ENCODE measurements around the gene PPM1M.

PPM1M gene

DNA sequence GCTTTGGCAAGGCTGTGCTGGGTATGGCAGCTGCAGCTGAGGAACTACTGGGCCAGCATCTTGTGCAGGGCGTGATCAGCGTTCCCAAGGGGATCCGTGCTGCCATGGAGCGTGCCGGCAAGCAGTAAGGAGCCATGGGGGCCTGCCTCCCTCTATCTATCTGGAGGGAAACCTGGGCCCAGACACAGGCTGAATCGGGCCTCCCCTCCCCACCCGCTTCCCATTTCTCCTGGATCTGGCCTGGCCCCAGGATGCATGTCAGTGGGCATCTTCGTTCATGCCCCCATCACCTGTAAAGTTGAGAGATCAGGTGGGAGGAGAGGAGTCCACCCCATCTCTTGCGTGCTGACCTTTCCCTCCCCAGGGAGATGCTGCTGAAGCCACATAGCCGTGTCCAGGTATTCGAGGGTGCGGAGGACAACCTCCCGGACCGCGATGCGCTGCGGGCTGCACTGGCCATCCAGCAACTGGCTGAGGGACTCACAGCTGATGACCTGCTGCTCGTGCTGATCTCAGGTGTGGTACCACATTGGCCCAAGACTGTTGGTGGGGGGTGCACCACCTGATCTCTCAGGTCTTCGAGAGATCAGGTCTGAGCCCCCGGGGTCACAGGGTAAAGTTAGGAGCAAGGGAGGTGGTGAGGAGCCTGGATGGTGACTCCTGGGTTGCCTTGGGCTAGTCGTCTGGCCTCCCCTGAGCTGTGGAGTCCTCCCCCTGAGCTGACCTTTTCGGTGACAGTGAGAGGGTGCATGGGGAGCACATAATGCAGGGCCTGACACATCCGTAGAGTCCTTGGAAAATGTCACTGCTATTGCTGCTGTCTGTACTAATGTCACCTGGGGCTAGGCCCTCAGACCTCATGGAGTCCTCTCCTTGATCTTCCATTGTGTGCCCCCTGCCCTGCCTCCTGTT is 45.3 kb downstream of the PPM1M start:
- H3K4me3 ChIP-seq (ENCODE audit: low read depth, low read length) = no peak overlapping the region
- no peak overlapping the region for H3K27ac ChIP-seq
- DNase-seq = no peak
- TF ChIP-seq, protein P1, sequence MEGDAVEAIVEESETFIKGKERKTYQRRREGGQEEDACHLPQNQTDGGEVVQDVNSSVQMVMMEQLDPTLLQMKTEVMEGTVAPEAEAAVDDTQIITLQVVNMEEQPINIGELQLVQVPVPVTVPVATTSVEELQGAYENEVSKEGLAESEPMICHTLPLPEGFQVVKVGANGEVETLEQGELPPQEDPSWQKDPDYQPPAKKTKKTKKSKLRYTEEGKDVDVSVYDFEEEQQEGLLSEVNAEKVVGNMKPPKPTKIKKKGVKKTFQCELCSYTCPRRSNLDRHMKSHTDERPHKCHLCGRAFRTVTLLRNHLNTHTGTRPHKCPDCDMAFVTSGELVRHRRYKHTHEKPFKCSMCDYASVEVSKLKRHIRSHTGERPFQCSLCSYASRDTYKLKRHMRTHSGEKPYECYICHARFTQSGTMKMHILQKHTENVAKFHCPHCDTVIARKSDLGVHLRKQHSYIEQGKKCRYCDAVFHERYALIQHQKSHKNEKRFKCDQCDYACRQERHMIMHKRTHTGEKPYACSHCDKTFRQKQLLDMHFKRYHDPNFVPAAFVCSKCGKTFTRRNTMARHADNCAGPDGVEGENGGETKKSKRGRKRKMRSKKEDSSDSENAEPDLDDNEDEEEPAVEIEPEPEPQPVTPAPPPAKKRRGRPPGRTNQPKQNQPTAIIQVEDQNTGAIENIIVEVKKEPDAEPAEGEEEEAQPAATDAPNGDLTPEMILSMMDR (IDR thresholded peaks at IDR 0.05; ENCODE audit: low read depth, low read length) = no peak
- H3K9me3 ChIP-seq (ENCODE audit: severe bottlenecking) = no peaks in the 10 kb centered on the region
- H3K27me3 ChIP-seq (ENCODE audit: insufficient read depth, low read depth, severe bottlenecking) = no peaks in the 10 kb centered on the region
- no peaks in the 10 kb centered on the region; the same call in 1 of the 2 replicates for H3K36me3 ChIP-seq

DNA sequence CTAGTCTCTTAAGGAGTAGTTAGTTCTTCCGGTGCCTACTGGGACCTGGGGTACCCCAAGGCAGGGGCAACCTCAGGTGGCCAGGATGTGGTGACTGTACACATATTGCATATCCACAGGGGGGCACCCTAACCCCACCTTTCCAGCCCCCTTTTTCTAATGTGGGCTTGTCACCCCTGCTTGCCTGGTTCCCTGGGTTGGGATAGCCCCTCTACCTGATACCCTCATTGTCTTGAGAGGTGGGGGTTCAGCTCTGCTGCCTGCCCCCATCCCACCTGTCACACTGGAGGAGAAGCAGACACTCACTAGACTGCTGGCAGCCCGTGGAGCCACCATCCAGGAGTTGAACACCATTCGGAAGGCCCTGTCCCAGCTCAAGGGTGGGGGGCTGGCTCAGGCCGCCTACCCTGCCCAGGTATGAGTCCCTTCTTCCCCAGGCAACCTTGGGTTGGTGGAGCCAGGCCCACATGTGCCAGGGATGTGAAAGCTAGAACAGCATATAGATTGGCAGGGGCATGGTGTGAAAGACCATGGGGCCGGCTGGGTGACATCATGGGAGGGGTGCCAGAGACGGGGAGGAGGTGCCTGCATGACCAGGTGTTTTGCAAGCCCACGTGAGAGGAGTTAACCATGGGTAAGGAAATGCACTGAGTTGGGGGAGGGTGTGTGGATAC is 46.1 kb downstream of the PPM1M start:
- DNase-seq = peak; percentile 51
- Histone ChIP-seq H3K27me3 (ENCODE audit: insufficient read depth, low read depth, severe bottlenecking) (no peaks in the 10 kb centered on the region), H3K4me3 (ENCODE audit: low read depth, low read length) (no peak overlapping the region), H3K9me3 (ENCODE audit: severe bottlenecking) (no peaks in the 10 kb centered on the region), H3K27ac (no peak overlapping the region), H3K36me3 (no peaks in the 10 kb centered on the region; the same call in 1 of the 2 replicates)
- TF ChIP-seq, protein P1 (IDR thresholded peaks at IDR 0.05; ENCODE audit: low read depth, low read length) = peak; percentile 49

- Histone ChIP-seq H3K27ac (no peak overlapping the region), H3K4me3 (ENCODE audit: low read depth, low read length) (no peak overlapping the region), H3K9me3 (ENCODE audit: severe bottlenecking) (no peaks in the 10 kb centered on the region), H3K27me3 (ENCODE audit: insufficient read depth, low read depth, severe bottlenecking) (no peaks in the 10 kb centered on the region), H3K36me3 (no peaks in the 10 kb centered on the region; the same call in 1 of the 2 replicates)
- DNase-seq = no peak
- TF ChIP-seq, protein P1 (IDR thresholded peaks at IDR 0.05; ENCODE audit: low read depth, low read length) = no peak
These were observed 46.9 kb downstream of the PPM1M start for GRCh38 chr3:52292247-52293065.

- Histone ChIP-seq H3K27ac (no peak overlapping the region), H3K36me3 (no peaks in the 10 kb centered on the region), H3K4me3 (ENCODE audit: low read depth, low read length) (no peak overlapping the region), H3K9me3 (ENCODE audit: severe bottlenecking) (no peaks in the 10 kb centered on the region), H3K27me3 (ENCODE audit: insufficient read depth, low read depth, severe bottlenecking) (no peaks in the 10 kb centered on the region)
- TF ChIP-seq, protein P1 (IDR thresholded peaks at IDR 0.05; ENCODE audit: low read depth, low read length) = no peak
- no peak for DNase-seq
These were observed 48.1 kb downstream of the PPM1M start for GRCh38 chr3:52293491-52294319.

Data from WERI-Rb-1 (cell line).